Fibroblast of skin of scalp (primary cell): ENCODE data around the gene COPS7A. TPM values are rescaled to one million over a fixed set of nuclear protein-coding genes. Genes with fewer than 3 reads are reported as not detected.

Experiments
- DNase-seq: peaks from one replicate; pipeline ENCODE4 v3.0.0-alpha.2; 2013
- polyA plus RNA-seq, 2 experiments: library from polyadenylated mRNA; unstranded; fragments of 120-200 nt; gene quantifications; one replicate each; pipeline ENCODE4 v1.2.1, GENCODE V29; 2013; ENCODE audit not compliant: insufficient read length in 2 of 2

COPS7A gene, protein sequence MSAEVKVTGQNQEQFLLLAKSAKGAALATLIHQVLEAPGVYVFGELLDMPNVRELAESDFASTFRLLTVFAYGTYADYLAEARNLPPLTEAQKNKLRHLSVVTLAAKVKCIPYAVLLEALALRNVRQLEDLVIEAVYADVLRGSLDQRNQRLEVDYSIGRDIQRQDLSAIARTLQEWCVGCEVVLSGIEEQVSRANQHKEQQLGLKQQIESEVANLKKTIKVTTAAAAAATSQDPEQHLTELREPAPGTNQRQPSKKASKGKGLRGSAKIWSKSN
- 77.2 TPM for polyA plus RNA-seq (2013, experiment 1 of 2; ENCODE audit: insufficient read length)
- 77.7 TPM for polyA plus RNA-seq (2013, experiment 2 of 2; ENCODE audit: insufficient read length)

- peak; percentile 99 for DNase-seq
These were observed at the start of gene COPS7A for GRCh38 chr12:6723607-6724408. COPS7A (plus strand) TSS chr12:6724046; CDS start chr12:6724657, 611 bp downstream.

- DNase-seq = no peak
These were observed 46.9 kb upstream of the COPS7A start for GRCh38 chr12:6676962-6677361.

GRCh38 chr12:6684609-6685008, 39.2 kb upstream of the COPS7A start:
- DNase-seq = peak; percentile 42

DNA sequence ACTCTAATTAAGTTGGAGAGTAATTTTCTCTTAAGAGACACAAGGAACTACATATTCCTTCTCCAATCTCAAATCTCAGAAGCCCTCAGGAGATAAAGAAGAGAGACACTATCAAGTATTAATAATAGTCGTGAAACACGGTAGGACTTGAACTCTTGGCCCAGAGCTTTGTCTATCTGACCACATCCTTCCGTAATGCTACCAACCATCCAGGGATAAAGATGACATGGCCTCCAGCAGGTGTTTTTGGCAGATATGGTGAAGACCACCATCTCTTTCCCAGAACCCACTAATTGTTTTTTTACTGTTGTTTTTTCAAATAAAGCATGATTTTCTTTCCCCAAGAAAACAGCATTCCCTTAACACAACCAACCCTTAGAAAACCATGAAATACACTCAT, 38.0 kb upstream of the COPS7A start:
- no peak for DNase-seq

DNA sequence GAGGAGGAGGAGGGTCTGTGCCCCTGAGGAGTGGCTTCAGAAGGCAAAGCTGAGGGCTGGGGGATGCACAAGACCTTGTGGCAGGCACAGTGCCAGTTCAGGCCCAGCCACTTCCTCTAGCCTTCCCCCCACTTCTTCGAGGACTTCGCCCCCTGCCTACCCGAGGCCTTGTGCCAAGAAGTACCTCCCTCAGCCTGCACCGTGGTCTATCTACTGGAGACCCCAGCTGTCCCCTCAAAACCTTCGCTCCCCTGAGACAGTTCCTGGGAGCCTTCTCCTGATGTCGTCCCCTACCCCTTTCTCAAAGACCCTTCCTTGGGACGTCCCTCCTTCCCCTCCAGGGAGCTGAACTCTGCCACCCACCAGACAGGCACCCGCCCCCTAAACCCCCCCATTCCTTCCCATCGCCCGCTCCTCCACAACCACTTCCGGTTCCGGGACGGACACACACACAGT, 35.3 kb upstream of the COPS7A start:
- no peak for DNase-seq

GRCh38 chr12:6688999-6689882, 34.6 kb upstream of the COPS7A start, which contains the start of gene ZNF384:
ZNF384 (minus strand) TSS chr12:6689375; CDS start chr12:6679520, 9,855 bp downstream.
- DNase-seq = peak; percentile 100

GRCh38 chr12:6691473-6691872, 32.4 kb upstream of the COPS7A start:
- DNase-seq = peak; percentile 89

- DNase-seq = no peak
These were observed 31.0 kb upstream of the COPS7A start for GRCh38 chr12:6692888-6693287.

- DNase-seq = no peak
These were observed 30.0 kb upstream of the COPS7A start for GRCh38 chr12:6693832-6694355.

DNA sequence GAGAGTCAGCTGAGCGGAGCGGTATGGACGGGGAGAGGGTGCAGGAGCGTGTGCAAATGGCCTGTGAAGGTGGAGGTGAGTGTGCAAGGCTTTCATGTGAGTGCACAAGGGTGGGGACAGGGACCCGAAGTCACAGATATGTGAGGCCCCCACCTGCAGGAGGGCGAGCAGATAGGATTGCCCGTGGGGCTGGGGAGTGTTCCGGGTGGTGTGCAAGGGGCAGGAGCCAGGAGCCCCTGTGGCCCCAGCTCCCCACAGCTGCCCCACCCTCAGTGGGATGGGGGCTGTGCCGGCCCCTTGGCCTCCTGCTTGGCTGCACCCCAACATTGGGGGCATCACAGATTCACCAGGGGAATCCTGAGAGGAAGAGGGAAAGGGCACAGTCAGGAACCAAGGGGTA, 29.1 kb upstream of the COPS7A start:
- no peak for DNase-seq

GRCh38 chr12:6695313-6696045, 28.4 kb upstream of the COPS7A start:
- no peak for DNase-seq

DNA sequence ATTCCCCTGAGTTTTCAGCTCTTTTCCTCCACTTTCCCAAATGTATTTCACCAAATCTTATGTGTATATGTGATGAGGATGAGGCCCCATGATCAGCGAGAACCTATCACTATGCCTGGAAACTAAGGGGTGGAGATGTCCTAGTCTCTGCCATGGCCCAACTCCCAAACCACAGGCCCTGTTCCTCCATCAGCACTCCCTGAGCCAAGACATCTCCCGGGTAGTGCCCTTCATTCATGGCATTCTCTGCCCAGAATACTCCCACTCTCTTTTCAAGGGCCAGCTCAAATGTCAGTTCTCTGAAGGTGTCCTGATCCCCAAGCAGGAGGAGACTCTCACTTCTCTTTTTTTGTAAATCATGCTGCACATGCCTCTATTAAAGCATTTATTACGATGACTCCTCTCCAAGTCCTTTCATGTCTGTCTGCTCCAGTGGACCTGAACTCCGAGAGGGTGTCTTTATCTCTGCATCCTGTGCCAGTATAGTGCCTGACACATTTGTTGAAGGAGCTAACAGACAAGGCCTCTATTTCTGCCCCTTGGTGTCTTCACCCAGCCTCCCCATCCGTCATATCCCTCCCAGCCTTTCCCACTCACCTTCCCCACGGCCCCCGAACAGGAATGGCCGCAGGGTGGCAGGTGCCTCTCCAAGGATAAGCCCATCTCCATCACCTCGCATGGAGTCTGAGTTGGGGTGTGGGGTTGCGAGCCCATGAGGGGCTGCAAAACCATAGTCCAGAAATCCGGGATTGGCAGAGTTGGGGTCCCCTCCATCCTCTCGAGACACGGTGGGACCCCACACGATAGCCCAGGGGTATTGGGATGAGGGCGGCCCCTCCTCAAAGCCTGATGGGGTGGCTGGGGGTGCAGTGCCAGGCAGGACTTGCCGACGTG, 26.9 kb upstream of the COPS7A start:
- no peak for DNase-seq

GRCh38 chr12:6697584-6698351, 26.1 kb upstream of the COPS7A start:
- peak; percentile 78 for DNase-seq

DNA sequence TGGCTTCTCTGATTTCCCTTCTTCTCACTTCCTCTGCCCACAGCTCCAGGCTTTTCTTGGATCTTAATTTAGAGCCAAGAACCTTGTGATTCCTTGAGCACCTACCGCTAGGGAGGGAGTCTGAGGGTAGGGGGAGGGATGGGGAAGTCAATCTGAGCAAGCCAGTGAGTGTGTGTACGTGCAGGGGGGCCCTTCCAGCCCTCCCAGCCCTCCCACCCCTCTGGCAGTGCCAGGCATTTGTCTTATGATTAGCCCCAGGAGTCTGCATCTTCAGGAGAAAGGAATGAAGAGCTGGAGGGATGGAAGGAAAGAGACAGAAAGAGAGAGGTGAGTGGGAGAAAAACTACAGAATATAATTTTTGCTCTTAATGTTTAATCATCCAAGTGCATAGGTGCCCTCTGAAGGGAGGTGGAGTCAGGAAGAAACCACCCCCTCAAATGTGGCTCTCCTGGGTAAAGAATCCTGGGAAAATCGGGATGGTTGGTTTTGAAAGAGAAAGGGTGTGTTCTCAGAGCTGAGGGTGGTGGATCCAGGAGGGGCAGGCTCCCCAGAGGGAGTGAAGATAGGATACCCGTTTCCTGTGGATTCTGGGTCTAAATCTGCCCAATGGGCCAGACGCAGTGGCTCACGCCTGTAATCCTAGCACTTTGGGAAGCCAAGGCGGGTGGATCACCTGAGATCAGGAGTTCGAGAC, 25.3 kb upstream of the COPS7A start:
- peak; percentile 19 for DNase-seq

DNA sequence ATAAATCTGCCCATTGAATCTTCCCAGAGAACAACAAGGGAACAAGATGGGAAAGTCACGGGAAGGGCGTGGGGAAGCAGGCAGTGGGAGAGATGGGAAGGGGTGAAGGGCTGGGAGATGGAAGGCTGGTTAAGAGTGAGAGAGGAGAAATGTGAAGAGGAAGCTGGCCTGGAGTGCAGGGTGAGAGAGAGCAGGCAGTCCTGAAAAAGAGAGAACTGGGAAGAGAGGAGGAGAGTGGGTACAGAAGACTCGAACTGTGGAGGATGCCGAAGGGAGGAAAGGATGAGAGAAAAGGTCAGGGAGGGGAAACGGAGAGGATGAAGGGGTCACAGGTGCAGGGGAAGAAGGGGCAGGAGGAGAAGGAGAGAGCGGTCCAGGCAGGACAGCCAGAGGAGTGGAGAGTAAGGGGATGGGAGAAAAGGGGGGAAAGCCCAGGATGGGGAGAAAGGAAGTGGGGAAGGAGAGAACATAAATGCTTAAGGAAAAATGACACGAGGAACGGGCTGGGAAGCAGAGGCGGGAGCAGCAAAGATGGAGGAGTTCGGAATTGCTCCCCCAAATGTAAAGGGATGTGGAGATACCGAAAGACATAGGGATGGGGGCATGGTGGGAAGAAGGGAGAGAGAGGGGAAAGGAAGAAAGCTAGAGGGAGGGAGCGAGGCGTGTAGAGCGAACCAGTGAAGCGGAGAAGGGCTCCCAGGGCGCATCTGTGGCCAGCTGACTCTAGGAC, 24.4 kb upstream of the COPS7A start:
- no peak for DNase-seq

- DNase-seq = no peak
These were observed 23.7 kb upstream of the COPS7A start for GRCh38 chr12:6699989-6700645.

DNA sequence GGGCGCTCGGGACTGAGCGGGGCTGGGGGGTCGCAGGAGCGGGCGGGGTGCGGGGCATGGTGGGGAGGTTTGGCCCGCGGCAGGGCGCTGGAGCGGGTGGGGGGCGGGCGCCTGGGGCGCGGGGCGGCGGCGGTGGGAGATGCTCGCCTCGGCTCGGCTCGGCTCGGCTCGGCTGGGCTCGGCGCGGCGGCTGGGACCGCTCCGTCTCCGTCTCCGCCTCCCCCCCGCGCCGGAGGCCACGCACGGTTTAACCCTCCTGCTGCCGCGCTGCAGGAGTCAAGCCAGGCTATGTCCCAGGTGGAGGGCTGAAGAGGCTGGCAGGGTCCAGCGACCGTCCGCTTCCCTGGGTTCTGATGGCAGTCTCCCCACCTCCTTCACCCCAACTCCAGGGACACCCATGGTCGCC, 23.2 kb upstream of the COPS7A start, which contains the start of gene PIANP:
Gene PIANP, minus strand, starts transcription at position 170 of the 406 bp plus-strand sequence. CDS start 2,754 bp downstream, outside the sequence.
- DNase-seq = peak; percentile 31
